Left ventricle myocardium inferior (tissue), 1 donor: Measurements from ENCODE around the gene KCNQ2. TPM values are rescaled to one million over a fixed set of nuclear protein-coding genes. Genes with fewer than 3 reads are reported as not detected.
A peak's percentile ranks its signal among the peaks of the same experiment; 100 is the strongest.

Experiments
- DNase-seq: peaks from one replicate; pipeline ENCODE4 v3.0.0-alpha.2; 2020
- H3K27ac ChIP-seq: fragments of 200-600 bp; replicated peaks from 2 replicates; pipeline ENCODE4 v1.8.0; 2021
- H3K27me3 ChIP-seq: fragments of 200-600 bp; 2 replicates; pipeline ENCODE4 v1.8.0; 2021; ENCODE audit warnings: low read depth
- H3K36me3 ChIP-seq: fragments of 200-600 bp; 2 replicates; pipeline ENCODE4 v1.8.0; 2021
- H3K4me1 ChIP-seq: fragments of 200-600 bp; 2 replicates; pipeline ENCODE4 v1.8.0; 2021
- H3K4me3 ChIP-seq: fragments of 200-600 bp; 2 replicates; pipeline ENCODE4 v1.8.0; 2021; ENCODE audit warnings: mild to moderate bottlenecking, moderate library complexity
- H3K9me3 ChIP-seq: fragments of 200-600 bp; replicated peaks from 2 replicates; pipeline ENCODE4 v1.8.0; 2021
- intact Hi-C: fragments of 100-400 bp; cut with micrococcal nuclease; formaldehyde crosslinking; loops from one replicate; pipeline ENCODE4 v1.11.0; 2022
- total RNA-seq: library from RNA; stranded (reverse); fragmentation: NEBNext Ultra II Directional; extraction: Animal tissue kit (Norgen Biotek cat#: 25700); gene quantifications from one replicate; pipeline ENCODE4 v1.2.1, GENCODE V29; 2021
- TF ChIP-seq, protein P1 (sequence below): fragments of 200-600 bp; IDR thresholded peaks from 2 replicates; pipeline ENCODE4 v1.8.0; 2021; ENCODE audit warnings: antibody characterized with exemption, mild to moderate bottlenecking, borderline replicate concordance
- donor health status: DM: no; HTN: yes; CAD: no; lungs with severe emphysema.

The KCNQ2 gene
- total RNA-seq, 1 donor from 2014 or later: 2.3 TPM

DNA sequence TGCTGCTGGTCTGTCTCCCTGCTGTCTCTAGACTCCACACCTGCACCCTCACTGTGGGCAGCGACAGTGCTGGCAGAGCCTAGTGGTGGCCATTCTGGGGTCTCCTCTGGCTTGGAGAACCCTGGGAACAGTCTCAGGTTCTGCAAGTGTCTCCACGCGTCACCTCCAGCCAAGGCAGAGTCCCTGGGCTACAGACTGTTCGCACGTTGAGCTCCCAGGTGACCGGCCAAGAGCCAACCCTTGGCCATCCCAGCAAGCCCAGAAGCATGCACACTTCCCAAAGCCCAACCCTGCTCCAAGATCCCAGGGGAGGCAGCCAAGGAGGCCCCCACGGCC, 21.6 kb upstream of the KCNQ2 start:
- DNase-seq: peak; percentile 10
- Histone ChIP-seq H3K4me3 (no peak overlapping the region), H3K27ac (no peak overlapping the region), H3K27me3 (peaks cover 66% of the 10 kb centered on the region), H3K36me3 (peaks cover 51% of the 10 kb centered on the region), H3K4me1 (peaks cover 49% of the 10 kb centered on the region), H3K9me3 (no peaks in the 10 kb centered on the region)
- TF ChIP-seq, protein P1, sequence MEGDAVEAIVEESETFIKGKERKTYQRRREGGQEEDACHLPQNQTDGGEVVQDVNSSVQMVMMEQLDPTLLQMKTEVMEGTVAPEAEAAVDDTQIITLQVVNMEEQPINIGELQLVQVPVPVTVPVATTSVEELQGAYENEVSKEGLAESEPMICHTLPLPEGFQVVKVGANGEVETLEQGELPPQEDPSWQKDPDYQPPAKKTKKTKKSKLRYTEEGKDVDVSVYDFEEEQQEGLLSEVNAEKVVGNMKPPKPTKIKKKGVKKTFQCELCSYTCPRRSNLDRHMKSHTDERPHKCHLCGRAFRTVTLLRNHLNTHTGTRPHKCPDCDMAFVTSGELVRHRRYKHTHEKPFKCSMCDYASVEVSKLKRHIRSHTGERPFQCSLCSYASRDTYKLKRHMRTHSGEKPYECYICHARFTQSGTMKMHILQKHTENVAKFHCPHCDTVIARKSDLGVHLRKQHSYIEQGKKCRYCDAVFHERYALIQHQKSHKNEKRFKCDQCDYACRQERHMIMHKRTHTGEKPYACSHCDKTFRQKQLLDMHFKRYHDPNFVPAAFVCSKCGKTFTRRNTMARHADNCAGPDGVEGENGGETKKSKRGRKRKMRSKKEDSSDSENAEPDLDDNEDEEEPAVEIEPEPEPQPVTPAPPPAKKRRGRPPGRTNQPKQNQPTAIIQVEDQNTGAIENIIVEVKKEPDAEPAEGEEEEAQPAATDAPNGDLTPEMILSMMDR: no peak
- intact Hi-C loops: no loop called here

DNA sequence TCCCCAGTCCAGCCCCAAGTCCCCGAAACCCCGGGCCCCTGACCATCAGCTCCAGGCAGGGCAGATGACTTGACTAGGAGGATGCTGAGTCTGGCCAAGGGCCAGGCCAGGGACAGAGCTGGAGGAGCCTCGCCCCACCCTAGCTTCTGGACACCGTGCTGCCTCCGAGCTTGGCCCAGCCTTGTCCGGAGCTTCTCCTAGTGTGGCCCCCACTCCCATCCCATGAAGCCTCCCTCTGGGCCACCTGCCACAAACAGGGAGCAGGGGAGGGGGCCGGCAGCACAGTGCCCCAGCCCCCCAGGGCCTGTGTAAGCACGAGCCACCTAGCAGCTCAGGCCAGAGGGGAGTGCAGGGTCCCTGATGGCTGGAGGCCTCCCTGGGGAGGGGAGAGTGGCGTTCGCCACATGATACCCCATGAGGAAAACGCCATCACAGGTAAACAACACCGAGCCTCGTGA, 21.1 kb upstream of the KCNQ2 start:
- Histone ChIP-seq H3K27me3 (peaks cover 66% of the 10 kb centered on the region), H3K36me3 (peaks cover 56% of the 10 kb centered on the region), H3K4me3 (no peak overlapping the region), H3K9me3 (no peaks in the 10 kb centered on the region), H3K27ac (no peak overlapping the region), H3K4me1 (peaks cover 52% of the 10 kb centered on the region)
- intact Hi-C loops: no loop called here
- TF ChIP-seq, protein P1: no peak
- DNase-seq: no peak

DNA sequence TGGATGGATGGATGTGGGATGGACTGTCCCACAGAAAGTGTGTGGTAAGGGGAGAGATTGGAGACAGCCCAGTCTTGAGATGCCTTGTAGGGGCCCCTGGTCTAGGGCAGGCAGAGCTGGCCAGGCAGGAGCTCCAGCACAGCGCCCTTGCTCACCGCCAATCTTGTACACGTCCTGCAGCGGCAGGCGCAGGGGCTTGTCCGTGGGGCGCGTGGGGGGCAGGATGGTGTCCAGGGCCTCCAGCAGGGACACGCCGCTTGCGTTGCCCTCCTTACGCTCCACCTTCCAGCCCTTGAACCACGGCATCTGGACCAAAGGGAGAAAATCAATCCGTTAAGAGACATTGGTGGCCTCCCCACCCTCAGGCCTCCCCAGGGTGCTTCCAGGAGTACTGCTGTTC, 20.5 kb upstream of the KCNQ2 start:
- H3K27ac ChIP-seq: no peak overlapping the region
- TF ChIP-seq, protein P1: no peak
- H3K4me3 ChIP-seq: no peak overlapping the region
- no peak for DNase-seq
- intact Hi-C loops: no loop called here
- no peaks in the 10 kb centered on the region for H3K9me3 ChIP-seq
- H3K4me1 ChIP-seq: peaks cover 51% of the 10 kb centered on the region
- H3K36me3 ChIP-seq: peaks cover 56% of the 10 kb centered on the region
- H3K27me3 ChIP-seq: peaks cover 65% of the 10 kb centered on the region

DNA sequence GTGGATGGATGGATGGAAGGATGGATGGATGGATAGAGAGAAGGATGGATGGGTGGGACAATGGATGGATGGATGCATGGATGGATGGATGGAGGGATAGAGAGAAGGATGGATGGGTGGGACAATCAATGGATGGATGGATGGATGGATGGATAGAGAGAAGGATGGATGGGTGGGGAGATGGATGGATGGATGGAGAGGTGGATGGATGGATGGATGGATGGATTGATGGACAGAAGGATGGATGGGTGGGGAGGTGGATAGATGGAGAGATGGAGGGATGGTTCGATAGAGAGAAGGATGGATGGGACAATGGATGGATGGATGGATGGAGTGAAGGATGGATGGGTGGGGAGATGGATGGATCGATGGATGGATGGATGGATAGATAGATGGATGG, 20.1 kb upstream of the KCNQ2 start:
- TF ChIP-seq, protein P1: no peak
- Histone ChIP-seq H3K27me3 (peaks cover 65% of the 10 kb centered on the region), H3K36me3 (peaks cover 60% of the 10 kb centered on the region)

DNA sequence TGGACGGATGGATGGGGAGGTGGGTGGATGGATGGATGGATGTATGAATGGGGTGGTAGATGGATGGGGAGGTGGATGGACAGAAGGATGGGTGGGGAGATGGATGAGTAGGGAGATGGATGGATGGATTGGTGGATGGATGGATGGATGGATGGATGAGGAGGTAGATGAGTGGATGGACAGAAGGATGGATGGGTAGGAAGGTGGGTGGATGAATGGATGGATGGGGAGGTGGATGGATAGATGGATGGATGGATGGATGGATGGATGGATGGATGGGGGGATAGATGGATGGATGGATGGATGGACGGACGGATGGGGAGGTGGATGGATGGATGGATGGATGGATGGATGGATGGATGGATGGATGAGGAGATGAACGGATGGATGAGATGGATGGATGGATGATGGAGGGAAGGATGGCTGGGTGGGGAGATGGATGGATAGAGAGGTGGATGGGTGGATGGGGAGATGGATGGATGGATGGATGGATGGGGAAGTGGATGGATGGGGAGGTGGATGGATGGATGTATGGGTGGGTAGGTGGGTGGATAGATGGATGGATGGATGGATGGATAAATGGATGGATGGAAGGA, 19.3 kb upstream of the KCNQ2 start:
- TF ChIP-seq, protein P1: no peak
- Histone ChIP-seq H3K27me3 (peaks cover 62% of the 10 kb centered on the region), H3K4me3 (no peak overlapping the region), H3K9me3 (no peaks in the 10 kb centered on the region), H3K4me1 (peaks cover 45% of the 10 kb centered on the region), H3K36me3 (peaks cover 61% of the 10 kb centered on the region), H3K27ac (no peak overlapping the region)
- DNase-seq: no peak
- intact Hi-C loops: no loop called here

More for the DNA sequence above, 20.1 kb upstream of the KCNQ2 start:
- no peaks in the 10 kb centered on the region for H3K9me3 ChIP-seq
- intact Hi-C loops: no loop called here
- no peak overlapping the region for H3K4me3 ChIP-seq
- DNase-seq: no peak
- peaks cover 47% of the 10 kb centered on the region for H3K4me1 ChIP-seq
- no peak overlapping the region for H3K27ac ChIP-seq
